HT1080 (cell line): ENCODE data around the gene SLC35C1. TPM values are rescaled to one million over a fixed set of nuclear protein-coding genes. Genes with fewer than 3 reads are reported as not detected.
A peak's percentile ranks its signal among the peaks of the same experiment; 100 is the strongest.
"Not testable (repeated sequence)": the region's sequence is repeated elsewhere in the genome, so short reads cannot be mapped to it uniquely, and the experiment has no call there.

Source experiments
- DNase-seq: peaks from one replicate; pipeline ENCODE4 v3.0.0-alpha.2; 2015; ENCODE audit warnings: low read depth
- total RNA-seq: library from RNA; depleted of rRNA; stranded (reverse); fragments of >200 nt; shearing (Covaris generic); gene quantifications from 2 replicates; pipeline ENCODE4 v1.2.3, GENCODE V29; 2014

Gene SLC35C1
- total RNA-seq, 1 experiment from 2014 or later = 11.7 TPM

DNA sequence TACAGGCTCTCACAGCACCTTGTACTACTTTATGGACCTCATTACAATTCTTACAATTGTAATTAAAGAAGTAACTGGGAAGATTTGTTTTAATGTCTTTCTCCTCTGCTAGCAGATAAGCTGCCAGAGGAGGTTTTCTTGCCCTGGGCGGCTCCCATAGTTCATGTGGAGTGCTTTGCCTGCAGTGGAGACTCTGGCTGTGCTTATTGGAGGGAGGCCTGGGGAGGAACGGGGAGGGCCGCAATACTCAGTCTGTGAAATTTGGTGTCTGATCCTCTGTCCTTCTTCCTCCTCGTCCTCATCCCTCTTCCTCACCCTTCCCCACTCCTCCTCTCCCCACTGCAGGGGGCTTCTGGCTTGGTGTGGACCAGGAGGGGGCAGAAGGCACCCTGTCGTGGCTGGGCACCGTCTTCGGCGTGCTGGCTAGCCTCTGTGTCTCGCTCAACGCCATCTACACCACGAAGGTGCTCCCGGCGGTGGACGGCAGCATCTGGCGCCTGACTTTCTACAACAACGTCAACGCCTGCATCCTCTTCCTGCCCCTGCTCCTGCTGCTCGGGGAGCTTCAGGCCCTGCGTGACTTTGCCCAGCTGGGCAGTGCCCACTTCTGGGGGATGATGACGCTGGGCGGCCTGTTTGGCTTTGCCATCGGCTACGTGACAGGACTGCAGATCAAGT is 5.6 kb downstream of the SLC35C1 start:
- no peak for DNase-seq

DNA sequence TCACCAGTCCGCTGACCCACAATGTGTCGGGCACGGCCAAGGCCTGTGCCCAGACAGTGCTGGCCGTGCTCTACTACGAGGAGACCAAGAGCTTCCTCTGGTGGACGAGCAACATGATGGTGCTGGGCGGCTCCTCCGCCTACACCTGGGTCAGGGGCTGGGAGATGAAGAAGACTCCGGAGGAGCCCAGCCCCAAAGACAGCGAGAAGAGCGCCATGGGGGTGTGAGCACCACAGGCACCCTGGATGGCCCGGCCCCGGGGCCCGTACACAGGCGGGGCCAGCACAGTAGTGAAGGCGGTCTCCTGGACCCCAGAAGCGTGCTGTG is 6.1 kb downstream of the SLC35C1 start:
- no peak for DNase-seq

DNA sequence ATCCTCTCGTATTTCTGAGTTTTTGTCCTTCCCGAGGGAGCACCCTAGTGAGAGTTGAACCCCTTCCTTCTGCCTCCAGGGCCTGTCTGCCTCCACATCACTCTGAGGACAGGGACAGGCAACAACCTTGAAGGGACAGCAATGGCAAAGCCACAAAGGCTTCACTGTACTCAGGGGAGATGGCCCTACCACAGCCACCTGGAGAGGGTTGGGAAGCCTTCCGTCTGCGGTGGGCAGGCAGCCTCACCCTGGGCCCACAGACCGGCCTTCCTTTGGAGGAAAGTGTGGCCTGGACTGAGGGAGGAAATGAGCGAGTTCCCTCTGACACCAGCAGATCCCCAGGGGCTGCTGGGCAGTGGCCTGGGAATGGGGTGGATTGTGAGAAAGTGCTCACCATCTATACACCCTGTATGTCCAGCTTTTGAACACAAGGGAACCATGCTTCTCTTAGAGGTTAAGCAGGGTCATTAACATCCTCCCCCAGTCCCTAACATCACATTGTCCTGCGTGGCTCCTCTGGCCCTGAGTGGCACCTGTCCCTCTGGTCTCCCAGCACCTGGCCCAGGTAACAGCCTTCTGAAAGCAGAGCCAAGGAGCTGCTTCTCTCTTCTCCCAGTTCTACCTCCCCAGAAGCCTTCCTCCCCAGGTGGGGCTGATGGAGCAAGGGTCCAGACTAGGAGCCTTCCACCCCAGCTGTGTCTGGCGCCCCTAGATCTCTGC is 6.8 kb downstream of the SLC35C1 start:
- no peak for DNase-seq

DNA sequence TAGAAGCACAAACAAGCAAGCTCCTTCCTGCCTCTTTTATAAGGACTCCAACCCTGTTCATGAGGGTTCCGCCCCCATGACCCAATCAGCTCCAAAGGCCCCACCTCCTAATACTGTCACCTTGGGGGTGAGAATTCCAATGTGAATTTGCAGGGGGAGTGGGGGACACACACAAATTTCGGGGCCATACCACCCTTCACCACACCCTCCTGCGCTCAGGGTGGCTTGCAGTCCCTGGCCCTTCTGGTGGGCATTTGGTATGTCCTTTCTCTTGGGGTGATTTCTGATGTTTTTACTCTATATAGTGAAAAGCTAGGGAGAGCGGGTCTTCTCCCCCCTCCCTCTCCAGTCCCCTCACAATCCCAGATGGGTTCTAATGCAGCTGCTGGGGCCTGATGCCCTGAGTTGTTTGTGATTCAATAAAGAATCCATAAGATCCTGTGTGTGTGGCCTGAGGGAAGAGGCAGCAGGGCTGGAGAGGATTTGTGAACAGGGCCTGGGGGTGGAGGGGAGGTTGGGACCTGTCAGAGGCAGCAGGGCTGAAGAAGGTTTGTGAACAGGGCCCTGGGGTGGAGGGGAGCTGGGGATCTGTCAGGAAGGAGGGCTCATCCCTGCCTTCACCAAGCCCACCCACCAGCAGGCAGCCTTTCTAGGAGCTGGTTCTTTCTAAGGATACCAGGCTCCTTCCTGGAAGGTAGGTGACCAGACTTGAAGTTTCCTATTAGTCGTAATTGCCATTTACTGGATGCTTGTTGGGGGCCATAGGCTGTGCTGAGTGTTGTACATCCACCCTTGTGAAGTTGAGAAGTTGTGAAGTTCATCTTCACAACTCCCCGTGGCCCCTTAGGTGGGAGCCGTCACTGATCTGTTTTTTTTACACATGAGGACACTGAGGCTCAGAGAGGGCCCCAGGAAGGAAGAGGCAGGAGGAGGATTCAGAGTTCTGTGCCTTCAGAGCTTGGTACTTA is 7.9 kb downstream of the SLC35C1 start:
- DNase-seq = no peak

DNA sequence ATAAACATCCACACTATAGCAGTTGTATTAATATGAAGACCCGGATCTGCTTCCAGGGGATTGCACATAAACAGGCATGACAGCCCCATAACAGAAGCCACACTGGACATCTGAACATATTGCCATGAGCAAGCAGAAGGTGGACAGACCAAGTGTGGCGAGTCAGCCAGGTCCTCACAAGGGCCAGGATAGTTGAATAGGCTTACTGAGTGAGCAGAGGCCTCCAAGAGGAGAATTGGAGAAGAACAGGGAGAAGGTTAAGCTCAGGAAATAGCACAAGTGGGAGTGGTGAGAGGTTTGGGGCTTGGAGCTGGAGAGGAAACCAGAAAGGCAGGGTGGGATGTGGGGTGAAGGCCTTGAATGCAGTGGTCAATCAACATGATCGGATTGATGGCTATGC is 10.8 kb downstream of the SLC35C1 start:
- peak; percentile 49 for DNase-seq

DNA sequence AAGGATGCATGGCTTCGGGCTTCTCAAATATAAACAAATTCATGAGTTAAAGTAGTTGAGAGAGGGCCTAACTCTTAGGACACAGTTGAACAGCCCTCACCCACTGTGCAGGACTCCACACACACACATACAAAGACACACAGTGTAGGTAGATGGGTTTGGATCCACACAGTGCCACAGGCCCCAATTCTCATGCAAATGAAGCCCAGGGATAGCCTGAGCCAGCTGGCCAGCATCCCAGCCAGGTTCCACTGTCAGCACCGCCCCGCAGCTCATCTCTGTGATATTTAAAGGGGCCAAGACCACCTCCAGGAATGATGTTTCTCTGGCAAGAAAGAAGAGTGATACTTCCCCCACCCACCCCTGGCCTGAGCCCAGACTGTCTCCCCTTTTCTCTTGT is 11.7 kb downstream of the SLC35C1 start:
- DNase-seq = no peak

DNA sequence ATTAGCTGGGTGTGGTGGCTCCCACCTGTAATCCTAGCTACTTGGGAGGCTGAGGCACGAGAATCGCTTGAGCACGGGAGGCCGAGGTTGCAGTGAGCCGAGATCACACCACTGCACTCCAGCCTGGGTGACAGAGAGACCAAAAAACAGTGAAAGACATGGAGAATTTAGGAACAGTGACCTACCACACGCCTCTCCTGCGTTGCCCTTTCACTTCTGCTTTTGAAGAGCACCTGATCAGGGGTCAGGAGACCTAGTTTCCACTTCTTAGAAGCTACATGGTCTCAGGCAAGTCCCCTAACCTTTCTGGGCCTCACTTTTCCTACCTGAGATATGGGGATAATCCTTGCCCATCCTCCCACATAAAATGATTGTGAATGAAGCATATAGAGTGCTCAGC is 12.2 kb downstream of the SLC35C1 start:
- no peak for DNase-seq

DNA sequence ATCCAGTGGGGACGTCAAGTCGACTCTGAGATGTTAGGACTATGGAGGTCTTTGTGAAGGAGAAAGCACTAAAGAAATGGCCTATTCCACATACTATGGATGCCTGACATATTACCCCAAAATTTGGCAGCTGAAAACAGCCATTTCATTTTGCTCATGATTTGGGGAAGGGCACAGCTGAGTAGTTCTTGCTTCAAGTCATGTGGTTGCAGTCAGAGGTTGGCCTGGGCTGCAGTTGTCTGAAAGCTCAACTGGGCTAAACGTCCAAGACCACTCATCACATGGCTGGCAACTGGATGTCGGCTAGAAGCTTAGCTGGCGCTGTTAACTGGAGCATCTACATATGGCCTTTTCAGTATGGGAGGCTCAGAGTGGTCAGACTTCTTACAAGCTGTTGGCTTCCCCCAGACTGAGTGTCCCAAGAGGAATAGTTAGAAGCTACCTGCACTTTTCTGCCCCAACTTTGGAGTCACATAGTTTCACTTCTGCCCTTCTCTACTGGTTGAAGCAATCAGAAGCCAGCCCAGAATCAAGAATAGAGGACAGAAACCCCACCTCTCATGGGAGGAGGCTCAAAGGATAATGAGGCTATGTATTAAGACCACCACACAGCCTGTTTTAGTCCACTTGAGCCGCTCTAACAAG is 14.1 kb downstream of the SLC35C1 start:
- no peak for DNase-seq

DNA sequence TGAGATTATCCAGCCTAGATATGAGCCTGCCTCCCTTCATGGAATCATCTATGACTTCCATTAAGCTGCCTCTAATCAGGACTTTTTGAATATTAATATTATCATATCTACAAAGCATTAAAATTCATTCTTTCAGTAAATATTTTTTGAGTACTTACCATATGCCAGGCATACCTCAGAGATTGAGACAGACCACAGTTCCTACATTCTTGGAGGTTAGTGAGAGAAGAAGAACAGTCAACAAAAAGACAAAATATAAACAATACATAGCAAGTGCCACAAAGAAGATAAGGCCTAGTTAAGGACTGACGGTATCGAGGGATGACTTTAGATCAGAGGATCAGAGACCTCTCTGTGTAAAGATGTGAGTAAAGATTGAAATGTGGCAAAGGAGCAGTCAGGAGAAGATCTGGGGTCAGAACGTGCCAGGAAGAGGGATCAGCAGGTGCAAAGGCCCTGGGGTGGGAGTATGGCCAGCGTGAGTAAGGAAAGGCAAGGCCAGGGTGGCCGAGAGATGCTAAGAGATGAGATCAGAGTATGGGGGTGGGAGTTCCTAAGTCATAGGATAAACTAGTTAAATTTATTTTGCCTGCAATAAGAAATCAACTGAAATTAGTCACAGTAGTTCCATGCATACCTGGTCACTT is 15.4 kb downstream of the SLC35C1 start:
- no peak for DNase-seq

DNA sequence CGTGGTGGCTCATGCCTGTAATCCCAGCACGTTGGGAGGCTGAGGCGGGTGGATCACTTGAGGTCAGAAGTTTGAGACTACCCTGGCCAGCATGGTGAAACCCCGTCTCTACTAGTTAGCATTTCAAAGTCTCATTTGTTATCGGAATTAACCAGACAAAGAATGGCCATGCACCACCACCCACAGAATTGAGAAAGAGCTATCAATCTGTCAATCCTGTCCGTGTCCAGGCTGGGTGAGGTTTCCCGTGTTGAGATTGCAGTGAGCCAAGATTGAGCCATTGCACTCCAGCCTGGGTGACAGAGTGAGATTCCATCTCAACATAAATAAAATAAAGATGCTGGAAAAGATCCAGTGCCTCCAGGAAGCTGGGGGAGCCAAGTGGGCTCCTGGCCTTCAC is 21.5 kb downstream of the SLC35C1 start:
- not testable (repeated sequence) for DNase-seq

DNA sequence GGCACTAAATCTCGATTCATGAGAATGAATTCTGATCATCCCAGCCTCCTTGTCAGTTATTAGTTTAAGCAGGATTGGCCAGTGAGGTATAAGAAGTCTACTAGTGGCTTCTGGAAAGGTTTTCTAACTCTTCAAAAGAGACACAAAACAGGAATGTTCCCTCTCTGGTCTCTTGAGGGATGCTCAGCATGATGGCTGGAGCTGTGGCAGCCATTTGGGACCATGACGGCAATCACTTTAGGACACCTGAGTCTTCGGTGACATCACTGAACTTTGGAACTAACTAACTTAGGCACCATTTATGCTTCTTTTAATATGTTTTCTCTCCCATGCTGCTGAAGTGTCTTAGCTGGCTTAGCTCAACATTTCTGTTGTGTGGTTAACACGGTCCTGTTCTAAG is 22.2 kb downstream of the SLC35C1 start:
- DNase-seq = no peak

DNA sequence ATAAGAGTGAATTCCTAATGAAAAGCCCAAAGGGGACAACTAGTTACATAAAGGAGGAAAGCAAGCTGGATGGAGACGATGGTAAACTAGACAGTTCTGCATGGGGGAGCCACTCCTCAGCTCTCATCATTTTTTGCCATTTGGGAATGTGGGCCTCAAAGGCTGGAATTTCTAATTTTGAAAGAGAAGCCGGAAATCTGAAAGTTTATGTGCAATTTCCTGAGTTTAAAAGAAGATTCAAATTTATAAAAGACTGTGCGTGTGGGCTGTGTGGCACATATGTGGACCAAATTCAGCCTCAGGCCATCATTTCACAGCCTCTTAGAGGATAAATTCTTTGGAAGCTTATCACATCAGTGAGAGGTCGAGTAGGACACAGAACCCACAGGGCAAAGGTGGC is 24.0 kb downstream of the SLC35C1 start:
- no peak for DNase-seq

DNA sequence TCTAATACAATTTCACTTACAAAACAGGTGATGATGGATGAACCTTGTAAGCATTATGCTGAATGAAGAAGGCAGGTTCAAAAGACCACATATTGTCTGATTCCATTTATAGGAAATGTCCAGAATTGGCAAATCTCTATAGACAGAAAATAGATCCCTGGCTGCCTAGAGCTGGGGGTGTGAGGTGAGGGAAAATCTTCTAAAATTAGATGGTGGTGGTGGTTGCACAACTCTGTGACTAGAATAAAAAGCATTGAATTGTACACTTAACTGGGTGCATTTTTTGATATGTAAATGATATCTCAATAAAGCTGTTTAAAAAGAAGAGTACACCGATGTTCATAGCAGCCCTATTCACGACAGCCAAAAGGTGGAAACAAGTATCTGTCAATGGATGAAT is 25.6 kb downstream of the SLC35C1 start:
- no peak for DNase-seq

DNA sequence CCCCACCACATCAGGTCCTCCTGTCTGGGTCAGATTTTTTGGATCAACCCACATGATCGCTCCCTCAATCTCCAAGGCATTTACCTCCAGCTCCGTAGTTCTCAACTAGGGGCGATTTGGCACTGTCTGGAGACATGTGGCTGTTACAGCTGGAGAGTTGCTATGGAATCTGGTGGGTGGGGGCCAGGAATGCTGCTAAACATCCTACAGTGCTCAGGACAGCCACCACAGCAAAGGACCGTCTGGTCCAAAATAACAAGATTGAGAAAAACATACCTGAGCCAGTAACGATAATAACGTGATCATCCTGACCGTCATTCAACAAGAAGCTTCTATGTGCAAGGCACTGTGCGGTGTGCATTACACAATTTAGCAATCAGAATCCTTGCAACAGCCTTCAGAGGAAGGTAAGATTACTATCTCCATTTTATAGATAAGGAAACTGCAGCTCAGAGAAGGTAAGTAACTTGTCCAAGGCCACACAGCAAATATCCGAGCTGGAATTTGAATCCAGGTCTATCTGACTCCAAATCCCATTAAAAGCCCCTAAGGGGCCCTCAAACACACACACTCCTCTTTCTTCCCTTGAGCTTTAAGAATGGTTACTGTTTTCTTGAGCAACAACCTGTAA is 28.0 kb downstream of the SLC35C1 start:
- no peak for DNase-seq

DNA sequence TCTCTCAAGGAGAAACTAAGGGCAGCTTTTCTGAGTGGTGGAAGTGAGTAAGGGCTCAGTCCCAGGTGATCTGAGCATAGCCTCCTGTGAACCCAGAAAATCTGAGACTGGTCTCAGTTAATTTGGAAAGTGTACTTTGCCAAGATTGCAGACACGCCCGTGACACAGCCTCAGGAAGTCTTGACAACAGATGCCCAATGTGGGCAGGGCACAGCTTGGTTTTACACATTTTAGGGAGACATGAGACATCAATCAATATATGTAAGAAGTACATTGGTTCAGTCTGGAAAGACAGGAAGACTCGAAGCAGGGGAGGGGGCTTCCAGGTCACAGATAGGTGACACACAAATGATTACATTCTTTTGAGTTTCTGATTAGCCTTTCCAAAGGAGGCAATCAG is 28.8 kb downstream of the SLC35C1 start:
- no peak for DNase-seq

DNA sequence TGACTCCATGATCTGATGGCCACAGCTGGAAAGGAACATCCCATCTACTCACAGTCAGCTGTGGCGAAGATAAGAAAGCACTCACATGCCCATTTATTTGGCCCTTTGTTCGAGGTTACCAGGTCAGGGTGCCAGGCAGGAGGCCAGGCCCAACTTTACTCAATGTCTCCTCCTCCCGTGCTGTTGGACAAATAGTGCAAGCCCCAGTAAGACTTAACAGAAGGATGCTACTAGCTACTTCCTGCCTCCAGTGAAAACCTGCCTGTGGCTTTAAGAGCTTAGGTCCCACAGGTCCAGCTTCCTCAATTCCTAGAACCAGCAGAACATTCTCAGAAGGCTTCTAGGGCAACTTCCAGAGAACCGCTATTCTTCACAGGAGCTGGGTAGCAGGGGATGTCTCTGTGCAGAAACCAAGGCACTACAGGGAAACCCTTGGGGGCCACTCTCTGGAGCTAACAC is 29.4 kb downstream of the SLC35C1 start:
- DNase-seq = no peak

DNA sequence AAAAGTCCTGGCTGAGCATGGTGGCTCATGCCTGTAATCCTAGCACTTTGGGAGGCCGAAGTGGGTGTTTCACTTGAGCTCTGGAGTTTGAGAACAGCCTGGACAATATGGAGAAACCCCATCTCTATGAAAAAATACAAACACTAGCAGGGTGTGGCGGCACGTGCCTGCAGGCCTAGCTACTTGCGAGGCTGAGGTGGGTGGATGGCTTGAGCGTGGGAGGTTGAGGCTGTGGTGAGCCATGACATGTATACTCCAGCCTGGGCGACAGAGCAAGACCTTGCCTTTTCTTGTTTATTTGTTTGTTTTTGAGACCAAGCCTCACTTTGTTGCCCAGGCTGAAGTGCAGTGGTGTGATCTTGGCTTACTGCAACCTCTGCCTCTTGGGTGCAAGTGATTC is 34.3 kb downstream of the SLC35C1 start:
- no peak for DNase-seq

DNA sequence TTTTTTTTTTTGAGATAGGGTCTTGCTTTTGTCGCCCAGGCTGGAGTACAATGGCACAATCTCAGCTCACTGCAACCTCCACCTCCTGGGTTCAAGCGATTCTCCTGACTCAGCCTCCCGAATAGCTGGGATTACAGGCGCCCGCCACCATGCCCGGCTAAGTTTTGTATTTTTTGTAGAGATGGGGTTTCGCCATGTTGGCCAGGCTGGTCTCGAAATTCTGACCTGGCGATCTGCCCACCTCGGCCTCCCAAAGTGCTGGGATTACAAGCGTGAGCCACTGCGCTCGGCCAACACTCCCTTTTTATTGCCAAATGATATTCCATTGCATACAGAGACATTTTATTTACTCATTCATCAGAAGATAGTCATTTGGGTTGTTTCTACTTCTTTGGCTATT is 35.3 kb downstream of the SLC35C1 start:
- DNase-seq = not testable (repeated sequence)

DNA sequence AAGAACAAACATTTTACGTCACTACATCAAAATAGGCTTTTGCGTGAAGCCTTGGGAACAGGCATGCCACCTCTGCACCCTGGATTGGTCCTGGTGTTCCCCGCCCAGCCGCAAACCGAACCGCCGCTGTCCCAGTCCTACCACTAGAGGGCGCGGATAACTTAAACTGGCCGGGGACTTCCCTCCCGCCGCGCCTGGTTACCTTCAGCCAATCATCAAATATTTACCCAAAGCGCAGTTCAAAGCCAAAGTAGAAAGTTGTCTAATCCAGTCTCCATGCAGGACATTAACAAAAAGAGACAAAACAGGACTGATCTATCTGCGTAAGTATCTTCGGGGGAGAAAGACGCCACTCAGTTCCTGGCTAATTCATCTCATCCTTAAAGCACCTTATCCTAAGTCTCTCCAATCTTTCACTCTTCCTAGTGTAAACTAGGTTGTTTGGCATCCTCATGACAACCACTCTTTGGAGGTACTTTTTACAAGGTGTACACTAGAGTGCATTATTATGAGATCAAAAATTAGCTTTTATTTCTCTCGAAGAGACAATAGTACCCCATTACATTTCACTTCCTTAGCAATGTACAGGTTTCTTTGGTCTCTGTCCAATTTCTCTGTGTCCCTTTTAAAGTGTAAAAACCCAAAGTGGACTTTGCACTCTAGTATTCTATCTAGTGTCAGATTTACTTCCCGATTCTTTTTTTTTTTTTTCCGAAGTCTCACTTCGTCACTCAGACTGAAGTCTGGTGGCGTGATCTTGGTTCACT is 38.4 kb downstream of the SLC35C1 start:
- DNase-seq = peak; percentile 82
